Measurements from ENCODE around the gene DNMBP.

The DNMBP gene

DNA sequence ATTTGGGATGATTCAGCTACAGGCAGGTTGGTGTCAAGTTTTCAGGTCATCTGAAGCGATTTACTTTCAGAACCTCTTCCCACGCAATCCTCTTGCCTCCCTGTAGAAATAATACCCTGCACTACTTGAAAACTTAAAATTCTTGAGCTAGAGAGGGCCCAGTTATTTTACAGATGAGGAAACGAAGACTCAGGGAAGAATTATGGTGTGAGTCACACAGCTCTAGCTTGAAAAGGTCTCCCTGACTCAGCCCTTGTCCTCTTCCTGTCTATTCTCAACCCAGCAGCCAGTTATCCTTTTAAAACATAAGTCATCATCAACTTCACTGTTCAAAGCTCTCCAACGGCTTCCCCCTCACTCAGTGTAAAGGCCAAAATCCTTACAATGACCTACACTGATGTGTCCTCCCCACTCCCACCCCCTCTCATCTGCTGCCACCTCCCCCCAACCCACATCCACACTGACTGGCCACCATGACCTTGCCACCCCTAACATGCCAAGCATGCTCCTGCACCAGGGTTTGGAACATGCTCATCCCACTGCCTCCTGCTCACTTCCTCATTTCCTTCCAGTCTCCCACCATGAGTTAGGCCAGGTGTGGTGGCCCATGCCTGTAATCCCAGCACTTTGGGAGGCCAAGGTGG is 3.4 kb downstream of the DNMBP start:
- H3K4ac ChIP-seq (ENCODE audit: low read length), result peak overlapping the region; percentile 79
- no peak for DNase-seq (ENCODE audit: low spot score)
- H3K79me1 ChIP-seq (ENCODE audit: low read depth, low read length), result no peaks in the 10 kb centered on the region
- no peak overlapping the region for H2BK120ac ChIP-seq (ENCODE audit: low read depth, low read length)
- no peak overlapping the region for H4K8ac ChIP-seq (ENCODE audit: low read depth, low read length)
- H3K9me3 ChIP-seq (replicated peaks in 1 of 2; ENCODE audit: control insufficient read depth in 2 of 2, insufficient read depth in 1 of 2, low read depth in 1 of 2, low read length in 2 of 2), result no peaks in the 10 kb centered on the region
- peak overlapping the region; percentile 18 for H2AFZ ChIP-seq (ENCODE audit: low read length)
- no peak overlapping the region for H2BK15ac ChIP-seq (ENCODE audit: low read length)
- peak overlapping the region; percentile 48 for H3K23ac ChIP-seq (ENCODE audit: low read depth, low read length, poor library complexity)
- H4K91ac ChIP-seq (ENCODE audit: low read depth, low read length, poor library complexity), result no peak overlapping the region
- WGBS, 2 donors (ENCODE audit: extremely low coverage in 2 of 2, insufficient read length in 2 of 2, insufficient replicate concordance in 1 of 2), result no CpG with 5 or more reads among the region's 4 CpGs
- peak overlapping the region; percentile 68 for H3K9ac ChIP-seq (ENCODE audit: low read depth, low read length, poor library complexity)
- no peak overlapping the region for H3K4me2 ChIP-seq (ENCODE audit: insufficient read depth, low read length, poor library complexity, severe bottlenecking)
- peaks cover 11 to 16% of the 10 kb centered on the region in 2 donors for H3K4me1 ChIP-seq (ENCODE audit: control insufficient read depth in 2 of 2, insufficient read depth in 1 of 2, low read depth in 1 of 2, low read length in 2 of 2)
- no peaks in the 10 kb centered on the region for H3K36me3 ChIP-seq (replicated peaks in 1 of 2; ENCODE audit: control insufficient read depth in 2 of 2, insufficient read depth in 2 of 2, low read length in 2 of 2)
- no peak overlapping the region for H2BK5ac ChIP-seq (ENCODE audit: low read length)
- H3K18ac ChIP-seq (ENCODE audit: low read length), result peak overlapping the region; percentile 16
- H3K27me3 ChIP-seq (ENCODE audit: control insufficient read depth in 3 of 3, insufficient read depth in 3 of 3, low read depth in 1 of 3, low read length in 3 of 3), result peaks cover 0 to 4% (median 0%) of the 10 kb centered on the region in 3 experiments
- no peak overlapping the region for H2AK5ac ChIP-seq (ENCODE audit: low read depth, low read length)
- H3K14ac ChIP-seq (ENCODE audit: low read length), result peak overlapping the region; percentile 49
- H3K27ac ChIP-seq (replicated peaks; ENCODE audit: low read length), result no peak overlapping the region
- H2BK12ac ChIP-seq (ENCODE audit: low read length), result no peak overlapping the region
- H3K4me3 ChIP-seq (ENCODE audit: low read length in 2 of 2), result no peak overlapping the region

DNA sequence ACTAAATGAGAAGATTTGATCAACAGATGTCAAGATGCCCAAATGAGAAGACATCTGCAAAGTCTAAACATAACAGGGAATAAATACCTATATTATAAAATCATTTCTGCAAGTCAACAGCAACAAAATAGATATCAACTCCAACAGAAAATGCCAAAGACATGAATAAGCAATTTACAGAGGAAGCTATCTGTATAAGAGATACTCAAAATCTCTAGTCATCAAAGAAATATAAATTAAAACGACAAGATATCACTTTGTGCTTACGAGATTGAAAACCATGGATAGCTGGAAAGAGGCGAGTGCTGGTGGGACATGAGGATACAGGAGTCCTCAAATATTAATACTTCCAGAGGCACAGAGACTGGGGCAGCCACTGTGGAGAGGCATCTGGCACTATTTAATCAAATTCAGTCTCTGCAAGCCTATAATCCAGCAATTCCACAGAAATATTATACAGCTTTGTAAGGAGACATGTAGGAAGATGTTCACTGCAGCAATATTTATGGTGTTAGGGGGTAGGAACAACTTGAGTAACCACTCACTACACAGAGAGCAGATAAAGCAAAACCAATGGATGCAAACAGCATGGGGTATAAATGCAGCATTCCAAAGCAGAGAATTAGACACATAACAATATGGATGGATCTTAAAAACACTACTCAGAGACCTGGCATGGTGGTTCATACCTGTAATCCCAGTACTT is 4.8 kb downstream of the DNMBP start:
- no peak overlapping the region for H3K14ac ChIP-seq (ENCODE audit: low read length)
- H3K18ac ChIP-seq (ENCODE audit: low read length), result no peak overlapping the region
- no peak overlapping the region for H3K23ac ChIP-seq (ENCODE audit: low read depth, low read length, poor library complexity)
- H3K27me3 ChIP-seq (ENCODE audit: control insufficient read depth in 3 of 3, insufficient read depth in 3 of 3, low read depth in 1 of 3, low read length in 3 of 3), result no peaks in the 10 kb centered on the region
- no peak overlapping the region for H2BK5ac ChIP-seq (ENCODE audit: low read length)
- no peak overlapping the region for H3K4me2 ChIP-seq (ENCODE audit: insufficient read depth, low read length, poor library complexity, severe bottlenecking)
- no peak overlapping the region for H2BK12ac ChIP-seq (ENCODE audit: low read length)
- no CpG with 5 or more reads among the region's 3 CpGs for WGBS, 2 donors (ENCODE audit: extremely low coverage in 2 of 2, insufficient read length in 2 of 2, insufficient replicate concordance in 1 of 2)
- H2AK5ac ChIP-seq (ENCODE audit: low read depth, low read length), result no peak overlapping the region
- no peaks in the 10 kb centered on the region for H3K79me1 ChIP-seq (ENCODE audit: low read depth, low read length)
- H3K27ac ChIP-seq (replicated peaks; ENCODE audit: low read length), result no peak overlapping the region
- no peak overlapping the region for H2AFZ ChIP-seq (ENCODE audit: low read length)
- H2BK120ac ChIP-seq (ENCODE audit: low read depth, low read length), result no peak overlapping the region
- H3K9ac ChIP-seq (ENCODE audit: low read depth, low read length, poor library complexity), result no peak overlapping the region
- no peak overlapping the region for H3K4ac ChIP-seq (ENCODE audit: low read length)
- H3K4me3 ChIP-seq (ENCODE audit: low read length in 2 of 2), result no peak overlapping the region
- no peaks in the 10 kb centered on the region for H3K9me3 ChIP-seq (replicated peaks in 1 of 2; ENCODE audit: control insufficient read depth in 2 of 2, insufficient read depth in 1 of 2, low read depth in 1 of 2, low read length in 2 of 2)
- no peak for DNase-seq (ENCODE audit: low spot score)
- peaks cover 11 to 16% of the 10 kb centered on the region in 2 donors for H3K4me1 ChIP-seq (ENCODE audit: control insufficient read depth in 2 of 2, insufficient read depth in 1 of 2, low read depth in 1 of 2, low read length in 2 of 2)
- H4K8ac ChIP-seq (ENCODE audit: low read depth, low read length), result no peak overlapping the region
- H2BK15ac ChIP-seq (ENCODE audit: low read length), result no peak overlapping the region
- no peaks in the 10 kb centered on the region for H3K36me3 ChIP-seq (replicated peaks in 1 of 2; ENCODE audit: control insufficient read depth in 2 of 2, insufficient read depth in 2 of 2, low read length in 2 of 2)
- no peak overlapping the region for H4K91ac ChIP-seq (ENCODE audit: low read depth, low read length, poor library complexity)

DNA sequence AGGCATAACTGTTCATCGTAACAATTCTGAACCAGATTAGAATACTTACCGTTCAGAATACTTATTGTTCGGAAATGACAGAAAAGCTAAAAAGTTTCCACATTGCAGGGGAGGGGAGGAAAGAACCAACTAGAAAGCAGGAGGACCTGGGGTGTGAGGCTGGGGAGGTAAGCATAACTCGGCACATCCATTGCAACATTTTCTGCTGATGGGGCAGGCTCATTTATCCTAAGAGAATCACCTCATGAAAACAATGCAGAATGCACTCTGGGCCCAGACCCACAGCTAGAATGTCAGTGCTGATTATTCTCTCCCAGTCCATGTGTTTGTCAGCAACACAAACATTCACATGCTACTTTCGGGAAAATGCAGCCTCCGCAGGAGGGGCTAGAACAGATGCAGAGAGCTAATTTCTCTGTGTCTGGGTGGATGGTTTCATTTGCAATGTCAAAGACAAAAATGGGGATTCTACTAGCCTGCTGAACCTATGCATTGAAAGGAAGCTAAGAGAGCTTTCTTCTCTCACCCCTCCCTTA is 9.6 kb downstream of the DNMBP start:
- H3K4me3 ChIP-seq (ENCODE audit: low read length in 2 of 2), result no peak overlapping the region
- no peak overlapping the region for H2AK5ac ChIP-seq (ENCODE audit: low read depth, low read length)
- no peak overlapping the region for H4K91ac ChIP-seq (ENCODE audit: low read depth, low read length, poor library complexity)
- no peak overlapping the region for H2BK120ac ChIP-seq (ENCODE audit: low read depth, low read length)
- no peak overlapping the region for H2AFZ ChIP-seq (ENCODE audit: low read length)
- no CpG with 5 or more reads among the region's 6 CpGs for WGBS, 2 donors (ENCODE audit: extremely low coverage in 2 of 2, insufficient read length in 2 of 2, insufficient replicate concordance in 1 of 2)
- no peak overlapping the region for H3K4ac ChIP-seq (ENCODE audit: low read length)
- no peak overlapping the region for H3K9ac ChIP-seq (ENCODE audit: low read depth, low read length, poor library complexity)
- H3K9me3 ChIP-seq (replicated peaks in 1 of 2; ENCODE audit: control insufficient read depth in 2 of 2, insufficient read depth in 1 of 2, low read depth in 1 of 2, low read length in 2 of 2), result no peaks in the 10 kb centered on the region
- DNase-seq (ENCODE audit: low spot score), result no peak
- H3K36me3 ChIP-seq (replicated peaks in 1 of 2; ENCODE audit: control insufficient read depth in 2 of 2, insufficient read depth in 2 of 2, low read length in 2 of 2), result no peaks in the 10 kb centered on the region
- H3K27me3 ChIP-seq (ENCODE audit: control insufficient read depth in 3 of 3, insufficient read depth in 3 of 3, low read depth in 1 of 3, low read length in 3 of 3), result no peaks in the 10 kb centered on the region
- no peak overlapping the region for H3K27ac ChIP-seq (replicated peaks; ENCODE audit: low read length)
- peaks cover 0 to 10% of the 10 kb centered on the region in 2 donors for H3K4me1 ChIP-seq (ENCODE audit: control insufficient read depth in 2 of 2, insufficient read depth in 1 of 2, low read depth in 1 of 2, low read length in 2 of 2)
- H2BK15ac ChIP-seq (ENCODE audit: low read length), result no peak overlapping the region
- no peak overlapping the region for H3K14ac ChIP-seq (ENCODE audit: low read length)
- H3K4me2 ChIP-seq (ENCODE audit: insufficient read depth, low read length, poor library complexity, severe bottlenecking), result no peak overlapping the region
- H2BK12ac ChIP-seq (ENCODE audit: low read length), result no peak overlapping the region
- no peaks in the 10 kb centered on the region for H3K79me1 ChIP-seq (ENCODE audit: low read depth, low read length)
- no peak overlapping the region for H2BK5ac ChIP-seq (ENCODE audit: low read length)
- H3K23ac ChIP-seq (ENCODE audit: low read depth, low read length, poor library complexity), result no peak overlapping the region
- H4K8ac ChIP-seq (ENCODE audit: low read depth, low read length), result no peak overlapping the region
- H3K18ac ChIP-seq (ENCODE audit: low read length), result no peak overlapping the region

DNA sequence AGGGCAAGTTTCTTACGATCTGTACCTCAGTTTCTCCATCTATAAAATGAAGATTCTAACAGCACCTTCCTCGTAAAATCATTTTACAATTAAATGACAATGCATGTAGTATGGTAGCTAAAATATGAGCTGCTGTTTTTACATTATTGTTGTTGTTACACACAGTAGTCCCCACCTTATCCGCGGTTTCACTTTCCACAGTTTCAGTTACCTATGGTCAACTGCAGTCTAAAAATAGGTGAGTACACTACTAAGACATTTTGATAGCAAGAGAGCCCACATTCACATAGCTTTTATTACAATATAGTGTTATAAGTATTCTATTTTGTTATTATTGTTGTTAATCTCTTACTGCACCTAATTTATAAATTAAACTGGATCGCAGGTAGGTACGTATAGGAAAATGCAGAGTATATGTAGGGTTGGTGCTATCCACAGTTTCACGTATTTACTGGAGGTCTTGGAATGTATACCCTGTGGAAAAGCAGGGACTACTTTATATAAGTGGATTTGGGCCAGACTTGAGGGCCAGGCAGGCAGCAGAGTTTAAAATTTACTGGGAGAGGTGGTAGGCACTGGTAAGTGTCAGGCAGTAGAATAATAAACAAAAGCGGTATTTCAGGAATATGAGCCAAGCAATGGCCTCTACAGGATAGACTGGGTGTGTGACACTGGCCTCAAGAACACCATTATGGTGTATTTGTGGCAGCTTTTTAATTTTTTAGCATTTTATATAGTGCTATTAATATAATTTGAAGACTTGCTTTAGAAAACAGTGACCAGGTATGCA is 10.2 kb downstream of the DNMBP start:
- Histone ChIP-seq H2BK120ac (ENCODE audit: low read depth, low read length) (no peak overlapping the region), H2BK5ac (ENCODE audit: low read length) (no peak overlapping the region), H3K14ac (ENCODE audit: low read length) (no peak overlapping the region), H3K9ac (ENCODE audit: low read depth, low read length, poor library complexity) (no peak overlapping the region), H3K18ac (ENCODE audit: low read length) (no peak overlapping the region), H3K79me1 (ENCODE audit: low read depth, low read length) (no peaks in the 10 kb centered on the region), H2BK15ac (ENCODE audit: low read length) (no peak overlapping the region), H4K8ac (ENCODE audit: low read depth, low read length) (no peak overlapping the region), H2BK12ac (ENCODE audit: low read length) (no peak overlapping the region), H2AK5ac (ENCODE audit: low read depth, low read length) (no peak overlapping the region), H3K4ac (ENCODE audit: low read length) (no peak overlapping the region), H3K4me3 (ENCODE audit: low read length in 2 of 2) (no peak overlapping the region), H2AFZ (ENCODE audit: low read length) (no peak overlapping the region), H3K23ac (ENCODE audit: low read depth, low read length, poor library complexity) (no peak overlapping the region), H3K4me1 (ENCODE audit: control insufficient read depth in 2 of 2, insufficient read depth in 1 of 2, low read depth in 1 of 2, low read length in 2 of 2) (peaks cover 0 to 10% of the 10 kb centered on the region in 2 donors), H4K91ac (ENCODE audit: low read depth, low read length, poor library complexity) (no peak overlapping the region), H3K27ac (replicated peaks; ENCODE audit: low read length) (no peak overlapping the region), H3K27me3 (ENCODE audit: control insufficient read depth in 3 of 3, insufficient read depth in 3 of 3, low read depth in 1 of 3, low read length in 3 of 3) (no peaks in the 10 kb centered on the region), H3K4me2 (ENCODE audit: insufficient read depth, low read length, poor library complexity, severe bottlenecking) (no peak overlapping the region), H3K9me3 (replicated peaks in 1 of 2; ENCODE audit: control insufficient read depth in 2 of 2, insufficient read depth in 1 of 2, low read depth in 1 of 2, low read length in 2 of 2) (no peaks in the 10 kb centered on the region), H3K36me3 (replicated peaks in 1 of 2; ENCODE audit: control insufficient read depth in 2 of 2, insufficient read depth in 2 of 2, low read length in 2 of 2) (no peaks in the 10 kb centered on the region)
- no CpG with 5 or more reads among the region's 8 CpGs for WGBS, 2 donors (ENCODE audit: extremely low coverage in 2 of 2, insufficient read length in 2 of 2, insufficient replicate concordance in 1 of 2)
- DNase-seq (ENCODE audit: low spot score), result no peak

All from neuronal stem cell (in vitro differentiated cells).